Islet of Langerhans (tissue), 1 donor: ENCODE data around the gene BTG1.

Experiments
- FAIRE-seq: peaks from one replicate; lab custom pipeline; 2011; peaks lifted over from hg19 to GRCh38; lab: Jason Lieb, UNC

Gene BTG1

GRCh38 chr12:92133171-92133570 is 12.5 kb downstream of the BTG1 start:
- no peak for FAIRE-seq

- FAIRE-seq, result no peak
These were observed 13.4 kb downstream of the BTG1 start for GRCh38 chr12:92132288-92132687.

- FAIRE-seq, result peak; percentile 30
These were observed 14.6 kb downstream of the BTG1 start for GRCh38 chr12:92130999-92131398.

DNA sequence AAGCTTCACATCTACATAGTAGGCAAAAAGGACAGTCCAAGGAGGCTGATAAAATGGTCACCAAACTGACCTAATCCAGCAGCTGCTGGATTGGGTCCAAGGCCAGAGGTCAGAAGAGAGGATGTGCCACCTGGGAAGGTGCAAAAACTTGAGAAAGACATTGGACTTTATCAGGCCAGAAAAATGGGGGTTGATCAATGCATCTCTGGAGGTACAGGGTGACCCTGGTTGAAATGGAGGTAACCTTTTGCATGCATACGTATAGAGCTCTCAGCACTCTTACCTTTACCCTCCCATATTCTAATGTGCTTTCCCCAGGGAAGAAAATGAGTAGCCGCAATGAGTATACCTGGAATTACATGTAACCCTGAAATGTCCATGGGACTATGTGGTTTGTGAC is 16.0 kb downstream of the BTG1 start:
- FAIRE-seq, result no peak

- no peak for FAIRE-seq
These were observed 17.0 kb downstream of the BTG1 start for GRCh38 chr12:92128612-92129011.

- FAIRE-seq, result no peak
These were observed 21.0 kb downstream of the BTG1 start for GRCh38 chr12:92124689-92125029.

- FAIRE-seq, result no peak
These were observed 21.6 kb downstream of the BTG1 start for GRCh38 chr12:92123780-92124688.

DNA sequence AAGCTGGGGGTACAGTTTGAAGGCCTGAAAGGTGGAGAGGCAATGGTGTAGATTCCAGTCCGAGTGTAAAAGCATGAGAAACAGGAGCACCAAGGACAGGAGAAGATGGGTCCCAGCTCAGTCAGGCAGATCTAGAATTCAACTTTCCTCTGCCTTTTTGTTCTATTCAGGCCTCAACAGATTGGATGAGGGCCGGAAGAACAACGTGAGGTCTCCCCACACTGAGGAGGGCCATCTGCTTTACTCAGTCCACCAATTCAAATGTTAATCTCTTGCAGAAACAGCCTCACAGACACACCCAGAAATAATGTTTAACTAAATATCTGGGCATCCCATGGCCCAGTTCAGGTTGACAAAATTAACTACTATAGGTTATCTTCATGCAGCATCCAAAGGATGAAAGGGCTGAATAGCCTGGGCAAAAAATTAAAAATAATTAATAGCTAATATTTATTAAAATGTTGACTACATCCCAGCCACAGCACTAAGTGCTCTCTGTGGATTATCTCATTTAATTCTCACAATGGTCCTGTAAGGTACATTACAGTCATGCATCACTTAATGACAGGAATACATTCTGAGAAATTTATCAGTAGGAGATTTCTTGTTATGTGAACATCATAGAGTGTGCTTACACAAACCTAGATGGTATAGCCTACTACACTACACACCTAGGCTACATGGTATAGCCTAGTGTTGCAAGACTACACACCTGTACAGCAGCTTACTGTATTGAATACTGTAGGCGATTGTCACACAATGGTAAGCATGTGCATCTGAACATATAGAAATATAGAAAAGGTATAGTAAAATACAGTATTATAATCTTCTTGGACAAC is 22.5 kb downstream of the BTG1 start:
- FAIRE-seq, result no peak

DNA sequence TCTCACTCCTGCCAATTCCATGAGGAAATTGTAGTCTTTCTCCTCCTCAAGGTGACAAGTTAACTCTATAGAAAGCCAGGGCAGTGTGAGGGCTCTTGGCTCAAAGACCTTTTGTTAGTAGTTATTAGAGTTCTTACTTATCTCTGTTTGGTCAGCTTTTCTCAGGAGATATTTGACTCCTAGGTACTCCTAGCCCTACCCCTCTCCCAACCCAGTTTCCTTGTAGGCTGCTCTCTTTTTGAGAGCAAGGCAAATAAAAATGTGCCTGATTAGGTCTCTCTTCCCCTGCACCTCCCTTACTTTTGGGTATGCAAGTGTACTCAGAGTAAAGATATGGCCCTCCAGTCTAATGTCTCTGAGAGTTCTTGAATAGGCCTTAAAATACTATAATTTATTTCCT is 23.8 kb downstream of the BTG1 start:
- no peak for FAIRE-seq

DNA sequence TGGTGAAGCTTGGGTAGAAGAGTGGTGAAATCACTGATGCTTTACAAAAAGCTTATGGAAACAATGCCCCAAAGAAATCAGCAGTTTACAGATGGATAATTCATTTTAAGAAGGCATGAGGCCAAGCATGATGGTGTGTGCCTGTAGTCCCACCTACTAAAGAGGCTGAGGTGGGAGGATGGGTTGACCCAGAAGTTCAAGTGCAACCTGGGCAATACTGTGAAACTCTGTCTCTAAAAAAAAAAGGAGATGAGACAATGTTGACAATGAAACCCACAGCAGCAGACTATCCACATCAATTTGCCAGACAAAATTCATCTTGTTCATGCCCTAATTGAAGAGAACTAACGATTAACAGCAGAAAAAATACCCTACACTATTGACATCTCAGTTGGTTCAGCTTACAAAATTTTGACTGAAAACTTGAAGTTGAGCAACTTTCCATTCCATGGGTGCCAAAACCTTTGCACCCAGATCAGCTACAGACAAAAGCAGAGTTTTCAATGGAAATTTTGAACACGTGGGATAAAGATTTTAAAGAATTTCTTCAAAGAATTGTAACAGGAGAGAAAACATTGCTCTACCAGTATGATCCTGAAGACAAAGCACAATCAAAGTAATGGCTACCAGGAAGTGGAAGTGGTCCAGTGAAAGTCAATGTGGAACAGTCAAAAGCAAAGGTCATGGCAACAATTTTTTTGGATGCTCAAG is 26.7 kb downstream of the BTG1 start:
- FAIRE-seq, result no peak

GRCh38 chr12:92114834-92115233 is 30.8 kb downstream of the BTG1 start:
- no peak for FAIRE-seq

GRCh38 chr12:92111256-92111655 is 34.4 kb downstream of the BTG1 start:
- peak; percentile 43 for FAIRE-seq

- no peak for FAIRE-seq
These were observed 35.5 kb downstream of the BTG1 start for GRCh38 chr12:92110083-92110640.

- FAIRE-seq, result no peak
These were observed 36.0 kb downstream of the BTG1 start for GRCh38 chr12:92109613-92110012.

- peak; percentile 82 for FAIRE-seq
These were observed 37.0 kb downstream of the BTG1 start for GRCh38 chr12:92108651-92109050.

- FAIRE-seq, result peak; percentile 96
These were observed 38.0 kb downstream of the BTG1 start for GRCh38 chr12:92107621-92108131.

- FAIRE-seq, result peak; percentile 88
These were observed 38.6 kb downstream of the BTG1 start for GRCh38 chr12:92107094-92107493.

GRCh38 chr12:92105676-92106075 is 40.0 kb downstream of the BTG1 start:
- no peak for FAIRE-seq

DNA sequence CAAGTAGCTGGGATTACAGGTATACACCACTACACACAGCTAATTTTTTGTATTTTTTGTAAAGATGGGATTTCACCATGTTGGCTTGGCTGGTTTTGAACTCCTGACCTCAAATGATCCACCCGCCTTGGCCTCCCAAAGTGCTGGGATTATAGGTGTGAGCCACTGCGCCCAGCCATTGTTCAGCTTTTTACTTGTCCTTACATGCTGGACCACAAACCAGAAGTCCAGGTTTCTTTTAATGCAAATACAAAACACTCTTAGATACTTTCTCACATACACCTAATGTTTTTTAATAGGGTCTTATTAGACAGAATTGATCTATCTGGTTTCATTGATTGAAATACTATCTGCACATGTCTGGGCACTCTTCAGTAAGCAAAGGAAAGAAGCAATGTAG is 40.5 kb downstream of the BTG1 start:
- FAIRE-seq, result no peak

DNA sequence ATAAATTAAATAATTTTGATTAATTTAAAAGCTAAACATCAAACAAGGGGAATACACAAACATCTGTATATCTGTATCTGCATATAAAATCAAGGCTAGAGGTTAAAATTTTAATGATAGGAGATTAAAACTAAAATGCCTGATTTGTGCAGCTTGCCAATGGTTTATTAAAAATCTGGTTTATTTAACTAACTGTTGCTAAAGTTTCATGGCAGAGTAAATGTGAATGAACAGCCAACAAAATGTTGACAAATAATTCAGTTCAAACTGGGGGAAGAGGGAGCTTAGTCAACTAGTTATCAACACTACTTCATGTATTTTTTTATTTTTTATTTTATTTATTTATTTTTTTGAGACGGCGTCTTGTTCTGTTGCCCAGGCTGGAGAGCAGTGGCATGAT is 43.0 kb downstream of the BTG1 start:
- FAIRE-seq, result no peak

GRCh38 chr12:92098594-92099380 is 46.9 kb downstream of the BTG1 start:
- peak; percentile 93 for FAIRE-seq
